ENCODE results near the gene NSDHL.

DNA sequence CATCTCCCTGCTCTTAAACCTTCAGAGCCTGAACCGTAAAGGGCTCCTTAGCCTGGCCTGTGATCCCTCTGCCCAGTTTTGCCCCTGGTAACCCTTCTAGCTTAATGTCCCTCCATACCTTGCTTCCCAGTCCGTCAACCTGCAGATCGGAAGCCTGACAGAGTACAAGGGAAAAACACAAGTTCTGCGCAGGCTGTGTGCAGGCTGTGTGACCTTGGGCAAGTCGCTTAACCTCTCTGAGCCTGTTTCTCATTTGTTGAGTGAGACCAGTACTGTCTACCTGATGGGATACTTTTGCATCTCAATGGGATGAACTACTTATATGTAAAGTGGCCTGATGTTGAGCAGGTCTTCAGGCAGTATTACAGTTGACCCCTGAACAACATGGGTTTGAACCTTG lies 1.7 kb downstream of the NSDHL start:
- TF ChIP-seq EZH2 (IDR thresholded peaks at IDR 0.05; ENCODE audit: insufficient read depth, poor library complexity, severe bottlenecking) = no peak
- no peak for TF ChIP-seq EZH2phosphoT487 (IDR thresholded peaks at IDR 0.05; ENCODE audit: insufficient read depth, low read depth)
